ENCODE results near the gene KIAA1549. TPM values are rescaled to one million over a fixed set of nuclear protein-coding genes. Genes with fewer than 3 reads are reported as not detected.
"Not testable (repeated sequence)": the region's sequence is repeated elsewhere in the genome, so short reads cannot be mapped to it uniquely, and the experiment has no call there.

The KIAA1549 gene
- total RNA-seq, 1 donor from 2014 or later = 24.4 TPM

- Mint-ChIP-seq H3K36me3 (peaks cover 6% of the 10 kb centered on the region), H3K4me3 (peak overlapping the region; percentile 97), H3K27ac (peak overlapping the region; percentile 93), H3K9me3 (no peaks in the 10 kb centered on the region), H3K27me3 (peaks cover 8% of the 10 kb centered on the region), H3K4me1 (ENCODE audit: unreplicated experiment) (peaks cover 41% of the 10 kb centered on the region)
- peak; percentile 56 for TF ChIP-seq CTCF (conservative IDR thresholded peaks at IDR 0.05)
- peak; percentile 25 for DNase-seq (ENCODE audit: extremely low spot score, unreplicated experiment)
Observed at GRCh38 chr7:138979226-138979979, 1.8 kb downstream of the KIAA1549 start.

GRCh38 chr7:138978541-138979184 is 2.5 kb downstream of the KIAA1549 start:
- H3K27me3 Mint-ChIP-seq = peaks cover 6% of the 10 kb centered on the region
- H3K4me3 Mint-ChIP-seq = peak overlapping the region; percentile 97
- H3K27ac Mint-ChIP-seq = peak overlapping the region; percentile 93
- no peak for TF ChIP-seq CTCF (conservative IDR thresholded peaks at IDR 0.05)
- peaks cover 6% of the 10 kb centered on the region for H3K36me3 Mint-ChIP-seq
- DNase-seq (ENCODE audit: extremely low spot score, unreplicated experiment) = no peak
- peaks cover 44% of the 10 kb centered on the region for H3K4me1 Mint-ChIP-seq (ENCODE audit: unreplicated experiment)
- no peaks in the 10 kb centered on the region for H3K9me3 Mint-ChIP-seq

GRCh38 chr7:138976161-138976560 is 5.0 kb downstream of the KIAA1549 start:
- not testable (repeated sequence) for H3K27ac Mint-ChIP-seq

GRCh38 chr7:138975343-138976104 is 5.7 kb downstream of the KIAA1549 start:
- Mint-ChIP-seq H3K27ac (no peak overlapping the region), H3K4me3 (peak overlapping the region; percentile 35), H3K9me3 (no peaks in the 10 kb centered on the region), H3K36me3 (peaks cover 18% of the 10 kb centered on the region), H3K27me3 (no peaks in the 10 kb centered on the region), H3K4me1 (ENCODE audit: unreplicated experiment) (peaks cover 56% of the 10 kb centered on the region)
- TF ChIP-seq CTCF (conservative IDR thresholded peaks at IDR 0.05) = no peak
- no peak for DNase-seq (ENCODE audit: extremely low spot score, unreplicated experiment)

More at GRCh38 chr7:138976161-138976560, 5.0 kb downstream of the KIAA1549 start:
- H3K4me3 Mint-ChIP-seq; H3K27me3 Mint-ChIP-seq; H3K9me3 Mint-ChIP-seq; DNase-seq (ENCODE audit: extremely low spot score, unreplicated experiment): not testable (repeated sequence)
- Mint-ChIP-seq H3K36me3 (peaks cover 18% of the 10 kb centered on the region), H3K4me1 (ENCODE audit: unreplicated experiment) (peaks cover 54% of the 10 kb centered on the region)

GRCh38 chr7:138974675-138975292 is 6.4 kb downstream of the KIAA1549 start:
- peaks cover 18% of the 10 kb centered on the region for H3K36me3 Mint-ChIP-seq
- no peaks in the 10 kb centered on the region for H3K27me3 Mint-ChIP-seq
- no peak for DNase-seq (ENCODE audit: extremely low spot score, unreplicated experiment)
- no peak overlapping the region for H3K27ac Mint-ChIP-seq
- peak overlapping the region; percentile 35 for H3K4me3 Mint-ChIP-seq
- no peaks in the 10 kb centered on the region for H3K9me3 Mint-ChIP-seq
- no peak for TF ChIP-seq CTCF (conservative IDR thresholded peaks at IDR 0.05)
- peaks cover 49% of the 10 kb centered on the region for H3K4me1 Mint-ChIP-seq (ENCODE audit: unreplicated experiment)

All from type B pancreatic cell (in vitro differentiated cells).